ENCODE data around the gene CDC16.

CDC16 gene

GRCh38 chr13:114234645-114235421 lies at the start of gene CDC16 (continued):
- TF ChIP-seq ZNF184 (tag by site-specific recombination; IDR thresholded peaks at IDR 0.05): no peak
- no peak for TF ChIP-seq ZNF114 (tag by site-specific recombination; IDR thresholded peaks at IDR 0.05)
- TF ChIP-seq BCL11A (tag by site-specific recombination; IDR thresholded peaks at IDR 0.05; ENCODE audit: low read depth): no peak
- TF ChIP-seq ZNF610 (tag by site-specific recombination; IDR thresholded peaks at IDR 0.05; ENCODE audit: borderline replicate concordance): peak; percentile 45; the same call in 1 of the 2 replicates
- TF ChIP-seq ZNF266 (tag by site-specific recombination; IDR thresholded peaks at IDR 0.05; ENCODE audit: low read depth): no peak
- 0 out of 2 replicates have a peak, but pooled peaks have one; percentile 58 for TF ChIP-seq PBX3 (CRISPR knock-in tag; IDR thresholded peaks at IDR 0.05)
- TF ChIP-seq KLF8 (tag by site-specific recombination; IDR thresholded peaks at IDR 0.05): peak; percentile 74
- no peak for TF ChIP-seq ZNF792 (tag by site-specific recombination; IDR thresholded peaks at IDR 0.05)
- TF ChIP-seq ZNF549 (tag by site-specific recombination; IDR thresholded peaks at IDR 0.05): no peak
- TF ChIP-seq ZBTB26 (tag by site-specific recombination; optimal IDR thresholded peaks at IDR 0.05): peak; percentile 95
- TF ChIP-seq TSHZ1 (tag by site-specific recombination; IDR thresholded peaks at IDR 0.05; ENCODE audit: borderline replicate concordance): 0 out of 2 replicates have a peak, but pooled peaks have one; percentile 43
- no peak for TF ChIP-seq ZNF585B (tag by site-specific recombination; IDR thresholded peaks at IDR 0.05)
- no peak for TF ChIP-seq ZNF426 (tag by site-specific recombination; IDR thresholded peaks at IDR 0.05)
- TF ChIP-seq YY2 (tag by site-specific recombination; IDR thresholded peaks at IDR 0.05): no peak
- no peak for TF ChIP-seq ZNF707 (tag by site-specific recombination; IDR thresholded peaks at IDR 0.05)
- 0 out of 2 replicates have a peak, but pooled peaks have one; percentile 69 for TF ChIP-seq ZNF362 (tag by site-specific recombination; IDR thresholded peaks at IDR 0.05)
- TF ChIP-seq ZNF785 (tag by site-specific recombination; IDR thresholded peaks at IDR 0.05): no peak
- TF ChIP-seq ZNF600 (tag by site-specific recombination; IDR thresholded peaks at IDR 0.05): peak; percentile 84; the same call in 1 of the 2 replicates
- TF ChIP-seq IKZF3 (tag by site-specific recombination; IDR thresholded peaks at IDR 0.05): no peak
- no peak for TF ChIP-seq BCL11B (tag by site-specific recombination; IDR thresholded peaks at IDR 0.05; ENCODE audit: low read depth)
- TF ChIP-seq ZNF19 (tag by site-specific recombination; IDR thresholded peaks at IDR 0.05; ENCODE audit: low read depth): no peak
- no peak for TF ChIP-seq ZNF488 (tag by site-specific recombination; IDR thresholded peaks at IDR 0.05)
- no peak for TF ChIP-seq MEIS1 (CRISPR knock-in tag; IDR thresholded peaks at IDR 0.05; ENCODE audit: borderline replicate concordance)
- no peak for TF ChIP-seq ZNF248 (tag by site-specific recombination; IDR thresholded peaks at IDR 0.05)
- no peak for TF ChIP-seq ZNF37A (tag by site-specific recombination; IDR thresholded peaks at IDR 0.05)
- no peak for TF ChIP-seq OSR2 (tag by site-specific recombination; IDR thresholded peaks at IDR 0.05)
- no peak for TF ChIP-seq ZBTB48 (tag by site-specific recombination; IDR thresholded peaks at IDR 0.05)
- TF ChIP-seq RBAK (tag by site-specific recombination; IDR thresholded peaks at IDR 0.05): no peak
- TF ChIP-seq SP7 (tag by site-specific recombination; IDR thresholded peaks at IDR 0.05): peak; percentile 68
- no peak for TF ChIP-seq ZNF169 (tag by site-specific recombination; IDR thresholded peaks at IDR 0.05)
- TF ChIP-seq ZNF521 (tag by site-specific recombination; IDR thresholded peaks at IDR 0.05): no peak
- no peak for TF ChIP-seq ZNF777 (tag by site-specific recombination; IDR thresholded peaks at IDR 0.05; ENCODE audit: borderline replicate concordance)
- no peak for TF ChIP-seq ZNF768 (tag by site-specific recombination; IDR thresholded peaks at IDR 0.05)
- TF ChIP-seq YY1 (tag by site-specific recombination; IDR thresholded peaks at IDR 0.05): peak; percentile 72
